RPMI7951 (cell line): ENCODE data around the gene IDNK. TPM values are rescaled to one million over a fixed set of nuclear protein-coding genes. Genes with fewer than 3 reads are reported as not detected.

Experiments used
- DNase-seq: peaks from one replicate; pipeline ENCODE4 v3.0.0-alpha.2; 2012; ENCODE audit warnings: low read depth
- total RNA-seq: library from RNA; depleted of rRNA; stranded (reverse); fragments of >200 nt; shearing (Covaris generic); gene quantifications from 2 replicates; pipeline ENCODE4 v1.2.3, GENCODE V29; 2014

Gene IDNK
- total RNA-seq, 1 experiment from 2014 or later = 2.5 TPM

- DNase-seq = no peak
Measured at GRCh38 chr9:83633676-83634075, 10.7 kb downstream of the IDNK start.

DNA sequence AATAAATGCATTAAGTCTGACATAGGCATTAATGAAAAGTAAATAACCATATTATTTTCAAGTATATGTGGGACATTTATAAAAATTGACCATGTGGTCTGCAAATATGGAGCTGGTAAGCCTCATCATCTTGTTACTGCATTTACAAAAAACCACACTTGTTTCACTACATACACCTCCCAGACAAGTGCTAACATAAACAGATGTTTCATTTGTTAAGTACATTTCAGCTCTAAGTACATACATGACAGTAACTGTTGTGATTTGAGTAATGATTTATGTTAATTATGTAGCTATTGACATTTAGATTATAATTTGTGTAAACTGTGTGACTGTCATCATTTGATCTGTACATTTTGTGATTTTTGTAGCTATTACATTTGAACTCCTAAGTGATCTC, 13.9 kb downstream of the IDNK start:
- DNase-seq = no peak

DNA sequence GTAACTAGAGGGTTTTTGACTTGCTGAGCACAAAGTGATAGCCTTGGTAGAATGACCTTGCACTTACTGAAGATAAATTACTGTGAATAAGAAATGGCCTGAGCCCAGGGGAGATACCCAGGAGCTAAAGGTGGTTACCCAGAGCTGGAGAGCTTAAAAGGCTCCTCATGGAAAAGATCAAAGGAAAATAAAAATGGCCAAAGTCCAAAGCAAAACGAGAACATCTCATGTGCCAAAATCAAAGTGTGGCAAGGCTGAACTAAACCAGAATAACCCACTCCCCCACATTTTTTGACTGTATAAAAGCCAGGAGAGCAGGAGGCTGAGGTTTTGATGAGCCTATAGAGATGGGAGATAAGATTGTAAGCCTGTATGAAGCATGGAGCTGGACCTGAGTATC, 14.4 kb downstream of the IDNK start:
- no peak for DNase-seq

DNA sequence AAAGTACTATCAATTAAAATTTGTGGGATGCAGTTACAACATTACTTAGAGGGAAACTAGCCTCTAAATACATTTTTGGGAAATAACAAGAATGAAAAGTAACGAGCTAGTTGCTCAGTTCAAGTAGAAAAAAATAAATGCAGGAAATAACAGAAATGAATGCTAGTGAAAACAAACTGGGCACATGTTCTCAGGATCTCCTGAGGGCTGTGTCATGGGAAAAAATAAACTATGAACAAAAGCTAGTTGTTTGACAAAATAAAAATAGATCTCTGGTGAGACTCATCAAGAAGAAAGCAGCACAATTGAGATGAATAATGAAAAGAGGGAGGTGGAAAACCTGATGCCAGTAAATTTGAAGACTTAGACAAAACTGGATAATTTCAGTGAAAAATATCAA, 16.3 kb downstream of the IDNK start:
- no peak for DNase-seq

- no peak for DNase-seq
Measured at GRCh38 chr9:83642793-83643192, 19.9 kb downstream of the IDNK start.

DNA sequence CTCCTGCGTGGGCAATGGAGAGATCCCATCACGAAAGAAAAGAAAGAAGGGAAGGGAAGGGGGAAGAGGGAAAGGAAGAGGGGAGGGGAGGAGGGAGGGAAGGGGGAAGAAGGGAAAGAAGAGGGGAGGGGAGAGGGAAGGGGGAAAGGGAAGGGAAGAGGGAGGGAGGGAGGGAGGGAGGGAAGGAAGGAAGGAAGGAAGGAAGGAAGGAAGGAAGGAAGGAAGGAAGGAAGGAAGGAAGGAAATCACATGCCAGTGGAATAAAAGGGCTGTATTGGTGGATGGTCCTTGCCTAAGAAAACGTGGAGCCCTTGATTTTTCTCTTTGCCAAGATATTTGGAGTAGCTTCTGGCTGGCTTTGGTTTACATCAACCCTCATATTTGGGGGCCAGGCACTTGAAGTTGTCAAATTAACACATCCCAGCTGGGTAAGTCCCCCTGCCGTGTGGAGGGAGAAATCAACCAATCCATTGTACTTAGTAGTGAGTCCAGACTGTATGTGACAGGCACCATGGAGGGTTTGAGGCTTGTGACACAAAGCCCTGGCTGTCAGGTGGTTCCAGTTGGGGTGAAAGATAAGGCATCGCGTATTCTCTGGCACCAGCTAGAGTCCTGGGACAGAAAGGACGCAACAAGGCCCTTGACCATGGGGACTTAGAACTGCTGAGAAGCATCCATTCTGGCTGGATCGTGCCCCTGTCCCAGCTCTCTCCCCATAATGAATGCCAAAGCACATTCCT, 23.7 kb downstream of the IDNK start:
- DNase-seq = no peak

GRCh38 chr9:83649080-83649479, 26.1 kb downstream of the IDNK start:
- DNase-seq = peak; percentile 26

DNA sequence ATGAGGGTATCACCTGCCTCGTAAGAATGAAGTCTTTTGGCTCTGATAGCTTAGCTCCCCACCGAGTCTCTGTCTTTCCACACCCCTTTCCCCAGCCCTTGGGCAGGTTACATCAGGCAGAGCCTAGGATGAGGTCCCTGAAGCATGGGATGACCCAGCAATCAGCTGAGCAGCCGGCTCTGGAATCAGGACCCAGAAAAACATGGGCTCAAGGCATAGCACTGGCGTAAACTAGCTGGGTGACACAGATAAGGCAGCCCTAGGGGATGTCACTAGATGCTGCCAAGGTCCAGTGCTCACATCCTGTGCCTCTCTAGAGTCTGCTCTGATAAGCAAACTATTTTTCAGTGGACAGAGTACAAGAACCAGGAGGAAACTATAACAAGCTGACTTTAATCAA, 26.6 kb downstream of the IDNK start:
- no peak for DNase-seq

- DNase-seq = no peak
Measured at GRCh38 chr9:83651558-83651957, 28.6 kb downstream of the IDNK start.

GRCh38 chr9:83652433-83652832, 29.5 kb downstream of the IDNK start:
- DNase-seq = no peak

DNA sequence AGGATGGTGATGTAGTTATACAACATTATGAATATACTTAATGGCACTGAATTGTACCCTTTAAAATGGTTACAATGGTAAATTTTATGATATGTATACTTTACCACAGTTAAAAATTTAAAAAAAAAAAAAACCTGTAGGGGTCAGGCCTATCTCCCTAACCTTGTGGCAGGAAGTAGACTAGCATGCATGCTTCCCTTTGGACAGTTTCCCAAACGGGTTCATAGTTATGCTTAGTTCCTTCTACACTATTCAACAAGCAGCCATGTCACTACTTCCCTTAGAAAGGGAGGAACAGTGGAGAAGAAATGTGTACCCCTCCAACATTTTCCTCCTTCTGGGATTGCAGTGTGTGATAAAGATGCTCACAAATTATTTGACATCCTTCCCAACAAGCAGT, 32.5 kb downstream of the IDNK start:
- no peak for DNase-seq

DNA sequence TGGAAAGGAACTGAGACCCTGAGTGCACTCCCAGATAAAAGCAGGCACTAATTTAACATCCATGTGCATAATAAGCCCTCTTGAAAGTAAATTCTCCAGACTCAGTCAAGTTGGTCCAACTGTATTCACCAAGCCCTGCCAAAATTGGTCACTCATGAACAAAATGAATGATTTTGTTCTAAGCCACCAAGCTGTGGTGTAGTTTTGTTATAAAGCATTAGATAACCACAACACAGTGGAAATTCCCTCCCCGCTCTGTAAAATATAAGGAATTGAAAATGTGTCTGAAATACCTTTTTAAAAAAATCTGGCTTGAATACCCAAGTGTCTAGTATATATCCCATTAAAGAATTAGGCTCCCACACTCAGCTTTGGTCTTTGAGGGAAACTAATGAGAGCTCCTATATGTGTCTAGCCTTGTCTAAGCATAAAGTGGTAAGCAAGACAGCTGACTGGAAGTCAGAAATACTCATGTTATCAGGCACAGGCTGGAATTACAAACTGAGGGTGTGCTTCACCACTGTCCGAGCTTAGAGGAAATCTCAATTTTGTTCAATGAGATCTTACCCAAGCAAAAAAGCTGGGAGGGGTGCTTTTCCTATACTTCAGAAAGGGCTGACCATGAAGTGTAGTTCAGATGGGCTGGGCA, 33.2 kb downstream of the IDNK start:
- DNase-seq = no peak

GRCh38 chr9:83656952-83657351, 34.0 kb downstream of the IDNK start:
- no peak for DNase-seq

- no peak for DNase-seq
Measured at GRCh38 chr9:83662933-83663332, 40.0 kb downstream of the IDNK start.

- DNase-seq = no peak
Measured at GRCh38 chr9:83665580-83666200, 42.7 kb downstream of the IDNK start.

- no peak for DNase-seq
Measured at GRCh38 chr9:83669067-83669466, 46.1 kb downstream of the IDNK start.

- no peak for DNase-seq
Measured at GRCh38 chr9:83670381-83670780, 47.4 kb downstream of the IDNK start.

- no peak for DNase-seq
Measured at GRCh38 chr9:83671451-83671850, 48.5 kb downstream of the IDNK start.

GRCh38 chr9:83675466-83675865, 52.5 kb downstream of the IDNK start:
- DNase-seq = no peak

DNA sequence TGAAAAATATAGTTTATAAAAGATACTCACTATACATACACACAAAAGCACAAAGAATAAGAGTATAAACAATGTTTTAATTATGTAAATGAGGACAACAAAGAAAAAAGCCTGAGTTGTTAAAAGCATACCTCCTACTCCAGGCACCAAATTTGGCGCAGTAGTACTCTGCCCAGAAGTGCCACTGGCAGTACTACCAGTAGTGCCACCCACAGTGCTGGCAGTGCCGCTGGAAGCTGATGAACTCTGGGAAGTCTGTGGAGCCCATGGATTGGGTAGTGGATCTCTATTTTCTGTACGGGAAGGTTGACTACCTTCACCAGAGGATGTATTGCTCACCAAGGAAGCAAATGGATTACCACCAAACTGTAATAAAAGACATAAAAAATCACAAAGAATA, 54.7 kb downstream of the IDNK start:
- no peak for DNase-seq

DNA sequence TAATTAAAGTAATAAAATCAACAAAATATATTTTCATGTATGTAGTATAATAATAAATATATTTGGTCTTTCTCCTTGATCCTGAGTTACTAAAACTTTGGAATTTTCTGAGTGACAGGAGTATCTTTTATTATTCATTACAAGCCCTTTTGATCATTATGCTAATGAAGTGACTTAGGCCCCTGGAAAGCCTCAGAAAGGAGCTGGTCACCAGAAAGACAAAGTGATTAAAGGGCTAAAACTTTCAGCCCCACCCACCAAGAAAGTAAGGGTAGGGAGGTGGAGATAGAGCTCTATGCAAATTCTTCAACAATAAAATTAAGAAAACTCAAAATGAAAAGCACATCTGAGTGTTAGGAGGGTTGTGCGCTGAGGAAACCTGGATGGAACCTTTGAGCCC, 57.3 kb downstream of the IDNK start:
- DNase-seq = no peak

GRCh38 chr9:83681490-83681889, 58.5 kb downstream of the IDNK start:
- DNase-seq = no peak

DNA sequence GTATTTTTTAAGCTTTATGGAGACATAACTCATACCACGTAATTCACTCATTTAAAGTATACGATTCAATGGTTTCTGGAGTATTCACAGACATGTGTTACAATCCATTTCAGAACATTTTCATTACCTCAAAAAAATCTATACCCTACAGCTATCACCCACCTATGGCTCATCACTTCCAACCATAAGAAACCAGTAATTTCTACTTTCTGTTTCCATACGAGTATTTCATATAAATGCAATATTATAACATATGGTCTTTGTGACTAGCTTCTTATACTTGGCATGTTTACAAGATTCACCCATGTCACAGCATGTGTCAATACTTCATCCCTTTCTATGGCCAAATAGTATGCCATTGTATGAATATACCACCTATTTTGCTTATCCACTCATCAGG, 66.0 kb downstream of the IDNK start:
- no peak for DNase-seq
